OCI-LY7 (cell line): Measurements from ENCODE around the gene RPS6KA2.

ENCODE experiments used
- EZH2phosphoT487 ChIP-seq: fragments of 200-600 bp; sonication (generic); IDR thresholded peaks from 2 replicates; pipeline ENCODE4 v1.6.1; 2018; ENCODE audit warnings: low read depth, borderline replicate concordance, mild to moderate bottlenecking, mixed run types, antibody characterized with exemption, low read length, moderate library complexity, mixed read lengths
- TF ChIP-seq, protein P1 (sequence below): fragments of 200-600 bp; sonication (generic); conservative IDR thresholded peaks from 2 replicates; pipeline ENCODE4 v1.5.1; 2014; ENCODE audit warnings: mild to moderate bottlenecking, antibody characterized with exemption, low read length, moderate library complexity, mixed read lengths

DNA sequence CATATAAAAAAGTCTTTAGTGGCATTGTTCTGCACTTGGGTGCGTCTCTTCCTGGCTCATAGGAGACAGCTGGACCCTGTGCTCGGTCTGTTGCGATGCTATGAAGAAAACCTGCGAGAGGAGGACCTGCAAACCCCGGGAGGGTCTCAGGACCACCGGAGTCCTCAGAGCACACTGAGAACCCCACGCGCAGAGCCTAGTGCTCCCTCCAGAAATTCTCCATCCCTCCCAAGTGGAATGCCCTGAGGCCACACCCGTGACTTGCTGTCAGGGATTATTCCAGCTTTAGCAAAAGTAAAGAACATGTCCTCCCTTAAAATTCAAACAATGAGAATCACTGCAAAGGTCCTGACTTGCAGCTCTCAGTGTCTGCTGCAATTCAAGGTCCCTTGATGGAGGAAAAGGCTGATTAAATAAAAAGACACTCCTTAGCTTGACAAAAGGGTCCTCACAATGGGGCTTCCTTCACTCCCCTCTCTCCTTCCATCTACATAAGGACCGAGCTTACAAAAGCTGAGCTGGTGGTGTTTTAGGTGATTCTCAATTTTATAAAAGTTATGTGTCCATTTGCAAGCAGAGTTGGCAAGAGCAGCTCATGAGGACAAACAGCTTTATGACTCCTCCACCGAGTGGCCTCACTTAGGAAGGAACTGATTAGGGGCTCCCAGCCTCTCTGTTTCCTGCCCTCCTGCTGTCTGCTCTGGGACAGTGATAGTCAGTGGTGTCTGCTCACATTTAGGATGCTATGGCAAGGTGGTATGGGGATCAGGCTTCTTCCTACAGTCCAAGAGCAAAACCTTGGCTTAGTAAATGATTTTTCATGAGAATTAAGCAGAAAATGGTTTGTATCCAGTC is 137.5 kb downstream of the RPS6KA2 start:
- TF ChIP-seq, protein P1, sequence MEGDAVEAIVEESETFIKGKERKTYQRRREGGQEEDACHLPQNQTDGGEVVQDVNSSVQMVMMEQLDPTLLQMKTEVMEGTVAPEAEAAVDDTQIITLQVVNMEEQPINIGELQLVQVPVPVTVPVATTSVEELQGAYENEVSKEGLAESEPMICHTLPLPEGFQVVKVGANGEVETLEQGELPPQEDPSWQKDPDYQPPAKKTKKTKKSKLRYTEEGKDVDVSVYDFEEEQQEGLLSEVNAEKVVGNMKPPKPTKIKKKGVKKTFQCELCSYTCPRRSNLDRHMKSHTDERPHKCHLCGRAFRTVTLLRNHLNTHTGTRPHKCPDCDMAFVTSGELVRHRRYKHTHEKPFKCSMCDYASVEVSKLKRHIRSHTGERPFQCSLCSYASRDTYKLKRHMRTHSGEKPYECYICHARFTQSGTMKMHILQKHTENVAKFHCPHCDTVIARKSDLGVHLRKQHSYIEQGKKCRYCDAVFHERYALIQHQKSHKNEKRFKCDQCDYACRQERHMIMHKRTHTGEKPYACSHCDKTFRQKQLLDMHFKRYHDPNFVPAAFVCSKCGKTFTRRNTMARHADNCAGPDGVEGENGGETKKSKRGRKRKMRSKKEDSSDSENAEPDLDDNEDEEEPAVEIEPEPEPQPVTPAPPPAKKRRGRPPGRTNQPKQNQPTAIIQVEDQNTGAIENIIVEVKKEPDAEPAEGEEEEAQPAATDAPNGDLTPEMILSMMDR = no peak
- TF ChIP-seq EZH2phosphoT487 = no peak
